Hematopoietic multipotent progenitor cell treated with erythropoietin and hydrocortisone succinate and interleukin-3 and kit ligand, for 8 days (in vitro differentiated cells): ENCODE results near the gene POLR3K.
A peak's percentile ranks its signal among the peaks of the same experiment; 100 is the strongest.

ENCODE experiments used
- DNase-seq: peaks from one replicate; pipeline ENCODE4 v3.0.0-alpha.2; 2015

The POLR3K gene

GRCh38 chr16:78444-79150, 25.2 kb upstream of the POLR3K start:
- peak; percentile 37 for DNase-seq

- peak; percentile 80 for DNase-seq
These were observed 24.5 kb upstream of the POLR3K start, which contains the start of gene MPG for GRCh38 chr16:77807-78443. TSS of gene MPG (plus strand) at chr16:78225. CDS start at chr16:78310, 85 bp downstream.

- DNase-seq: peak; percentile 36
These were observed 23.9 kb upstream of the POLR3K start for GRCh38 chr16:77273-77806.

- peak; percentile 38 for DNase-seq
These were observed 23.3 kb upstream of the POLR3K start for GRCh38 chr16:76535-77272.

- peak; percentile 31 for DNase-seq
These were observed 22.4 kb upstream of the POLR3K start for GRCh38 chr16:75580-76501.

GRCh38 chr16:74747-75334, 21.4 kb upstream of the POLR3K start:
- DNase-seq: no peak

GRCh38 chr16:74051-74746, 20.8 kb upstream of the POLR3K start:
- DNase-seq: no peak

- no peak for DNase-seq
These were observed 19.4 kb upstream of the POLR3K start, which contains the start of gene RHBDF1 for GRCh38 chr16:72561-73548. TSS of gene RHBDF1 (minus strand) at chr16:72631. CDS start at chr16:65015, 7,616 bp downstream.

GRCh38 chr16:71540-72401, 18.4 kb upstream of the POLR3K start:
- no peak for DNase-seq

- no peak for DNase-seq
These were observed 17.8 kb upstream of the POLR3K start for GRCh38 chr16:71210-71539.

GRCh38 chr16:69181-69580, 15.8 kb upstream of the POLR3K start:
- no peak for DNase-seq

- DNase-seq: no peak
These were observed 14.7 kb upstream of the POLR3K start for GRCh38 chr16:67884-68789.

- DNase-seq: no peak
These were observed 13.9 kb upstream of the POLR3K start for GRCh38 chr16:67183-67791.

GRCh38 chr16:66309-67182, 13.1 kb upstream of the POLR3K start:
- DNase-seq: no peak

- peak; percentile 86 for DNase-seq
These were observed 12.3 kb upstream of the POLR3K start for GRCh38 chr16:65745-66144.

- DNase-seq: no peak
These were observed 11.5 kb upstream of the POLR3K start for GRCh38 chr16:64914-65255.
